ES-I3 (cell line): ENCODE data around the gene EIF2AK2.

Source experiments
- H3K36me3 ChIP-seq: 2 replicates; pipeline ENCODE4 v1.6.1; 2013; ENCODE audit warnings: mild to moderate bottlenecking, low read length, control low read depth, moderate library complexity; ENCODE audit not compliant: insufficient read depth
- H3K4me1 ChIP-seq: 2 replicates; pipeline ENCODE4 v1.6.1; 2013; ENCODE audit warnings: mild to moderate bottlenecking, control low read depth, low read length; ENCODE audit not compliant: insufficient read depth
- H3K9ac ChIP-seq: 2 replicates; pipeline ENCODE4 v1.6.1; 2013; ENCODE audit warnings: low read depth, mild to moderate bottlenecking, low read length, moderate library complexity
- H3K9me3 ChIP-seq: 2 replicates; pipeline ENCODE4 v1.6.1; 2013; ENCODE audit warnings: mild to moderate bottlenecking, low read length, moderate library complexity; ENCODE audit not compliant: control insufficient read depth, insufficient read depth

The EIF2AK2 gene

GRCh38 chr2:37189452-37190153 lies 32.8 kb upstream of the EIF2AK2 start:
- Histone ChIP-seq H3K9ac (no peak overlapping the region), H3K9me3 (no peaks in the 10 kb centered on the region), H3K4me1 (peaks cover 34% of the 10 kb centered on the region), H3K36me3 (no peaks in the 10 kb centered on the region)

- Histone ChIP-seq H3K9me3 (no peaks in the 10 kb centered on the region), H3K4me1 (peaks cover 34% of the 10 kb centered on the region), H3K36me3 (no peaks in the 10 kb centered on the region), H3K9ac (no peak within 1 kb of the TSS)
These were observed 31.8 kb upstream of the EIF2AK2 start, which contains the start of gene SULT6B1 for GRCh38 chr2:37188570-37188969. Gene SULT6B1, minus strand, starts transcription at chr2:37188670. Its CDS starts 30 bp downstream, at chr2:37188640.

- H3K36me3 ChIP-seq: no peaks in the 10 kb centered on the region
- peaks cover 19% of the 10 kb centered on the region for H3K4me1 ChIP-seq
- H3K9ac ChIP-seq: peak overlapping the region; percentile 21; the same call in 1 of the 2 replicates
- H3K9me3 ChIP-seq: no peaks in the 10 kb centered on the region
These were observed 25.2 kb upstream of the EIF2AK2 start for GRCh38 chr2:37181726-37182684.

- Histone ChIP-seq H3K4me1 (peaks cover 14% of the 10 kb centered on the region), H3K9ac (no peak overlapping the region), H3K9me3 (no peaks in the 10 kb centered on the region), H3K36me3 (no peaks in the 10 kb centered on the region)
These were observed 23.9 kb upstream of the EIF2AK2 start for GRCh38 chr2:37180640-37181039.

- H3K4me1 ChIP-seq: peaks cover 14% of the 10 kb centered on the region
- H3K9me3 ChIP-seq: no peaks in the 10 kb centered on the region
- H3K36me3 ChIP-seq: no peaks in the 10 kb centered on the region
- H3K9ac ChIP-seq: no peak overlapping the region
These were observed 23.3 kb upstream of the EIF2AK2 start for GRCh38 chr2:37180006-37180639.

GRCh38 chr2:37173741-37174140 lies 17.0 kb upstream of the EIF2AK2 start:
- Histone ChIP-seq H3K9ac (no peak overlapping the region), H3K9me3 (no peaks in the 10 kb centered on the region), H3K36me3 (no peaks in the 10 kb centered on the region), H3K4me1 (no peaks in the 10 kb centered on the region)

DNA sequence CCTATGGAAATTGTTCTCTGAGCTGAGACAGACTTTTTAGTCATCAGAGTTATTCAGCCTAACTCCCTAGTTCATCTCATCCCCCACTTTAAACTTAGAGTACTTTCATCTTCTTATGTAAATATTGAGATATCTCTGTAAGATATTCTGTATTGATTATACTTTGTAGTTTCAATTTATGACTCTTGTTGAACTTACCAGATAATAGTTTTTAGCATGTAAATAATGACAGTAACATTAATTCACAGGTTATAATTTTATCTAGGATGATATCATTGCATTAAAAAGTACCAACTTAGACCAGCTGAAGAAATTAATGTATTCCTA lies 14.8 kb upstream of the EIF2AK2 start:
- no peaks in the 10 kb centered on the region for H3K36me3 ChIP-seq
- H3K4me1 ChIP-seq: no peaks in the 10 kb centered on the region
- no peaks in the 10 kb centered on the region for H3K9me3 ChIP-seq
- H3K9ac ChIP-seq: no peak overlapping the region

- no peaks in the 10 kb centered on the region for H3K4me1 ChIP-seq
- no peak overlapping the region for H3K9ac ChIP-seq
- no peaks in the 10 kb centered on the region for H3K9me3 ChIP-seq
- H3K36me3 ChIP-seq: no peaks in the 10 kb centered on the region
These were observed 11.6 kb upstream of the EIF2AK2 start for GRCh38 chr2:37168217-37168981.

DNA sequence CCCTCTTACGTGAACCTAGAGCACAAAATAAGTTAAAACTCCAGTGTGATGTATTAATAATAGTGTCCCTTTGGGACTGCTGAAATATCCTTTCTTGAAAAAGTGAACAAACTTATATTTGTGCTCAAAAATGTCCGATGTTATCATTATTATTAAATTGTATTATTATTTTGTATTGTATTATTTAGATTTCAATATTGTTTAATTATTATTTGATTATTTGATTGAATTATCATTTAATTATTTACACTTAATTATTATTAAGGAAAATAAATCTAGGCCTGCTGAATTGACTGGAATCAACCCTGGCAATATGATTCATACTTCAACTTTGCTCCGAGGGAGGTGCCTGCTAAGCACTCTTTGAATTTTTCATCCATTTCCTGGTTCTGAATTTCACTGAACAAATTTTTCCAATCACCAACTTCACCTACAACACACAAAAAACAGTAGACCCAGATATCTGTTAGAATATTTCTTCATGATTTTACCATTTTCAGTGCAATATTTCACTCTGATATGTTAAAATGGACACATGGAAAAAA lies 10.9 kb upstream of the EIF2AK2 start:
- no peaks in the 10 kb centered on the region for H3K36me3 ChIP-seq
- H3K9me3 ChIP-seq: no peaks in the 10 kb centered on the region
- H3K9ac ChIP-seq: no peak overlapping the region
- H3K4me1 ChIP-seq: no peaks in the 10 kb centered on the region

- Histone ChIP-seq H3K9ac (no peak overlapping the region), H3K9me3 (no peaks in the 10 kb centered on the region), H3K4me1 (no peaks in the 10 kb centered on the region), H3K36me3 (no peaks in the 10 kb centered on the region)
These were observed 8.0 kb upstream of the EIF2AK2 start for GRCh38 chr2:37164757-37165156.

DNA sequence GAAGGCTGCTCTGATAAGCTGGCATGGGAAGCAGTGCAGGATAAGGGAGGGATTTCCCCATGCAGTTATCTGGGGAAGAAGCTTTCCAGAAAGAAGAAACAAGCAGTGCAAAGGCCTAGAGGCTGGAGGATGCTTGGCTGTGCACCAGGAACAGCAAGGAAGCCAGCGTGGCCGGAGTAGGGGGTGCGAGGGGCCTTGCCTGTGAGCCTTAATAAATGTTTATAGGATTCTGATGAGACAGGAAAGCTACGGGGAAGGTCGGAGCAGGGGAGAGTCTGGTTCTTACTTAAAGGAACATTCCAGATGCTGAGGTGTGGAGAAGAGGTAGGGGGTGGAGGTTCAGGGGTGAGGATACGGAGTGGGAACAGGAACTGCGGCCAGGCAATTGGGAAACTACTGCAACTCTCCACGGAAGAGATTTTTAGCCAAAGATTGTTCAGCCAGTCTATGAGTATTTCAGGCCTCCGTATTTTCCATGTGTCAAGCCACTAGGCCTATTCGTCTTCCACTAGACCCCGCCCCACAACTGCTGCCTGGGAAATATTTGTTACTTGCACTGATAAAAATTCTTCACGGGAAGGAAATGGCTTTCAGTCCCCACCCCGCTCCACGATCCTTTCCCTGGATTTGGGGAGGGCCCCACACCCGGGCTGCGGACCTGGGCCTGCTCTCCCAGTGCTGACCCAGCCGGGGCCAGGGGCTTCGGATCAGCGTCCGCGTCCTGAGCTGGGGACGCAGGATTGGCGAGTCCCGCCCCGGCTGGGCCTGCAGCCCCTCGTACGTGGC lies 516 bp downstream of the EIF2AK2 start:
- 0 out of 2 replicates have a peak, but pooled peaks cover 5% of the 10 kb centered on the region for H3K4me1 ChIP-seq
- no peaks in the 10 kb centered on the region for H3K36me3 ChIP-seq
- H3K9me3 ChIP-seq: no peaks in the 10 kb centered on the region
- H3K9ac ChIP-seq: peak overlapping the region; percentile 72

DNA sequence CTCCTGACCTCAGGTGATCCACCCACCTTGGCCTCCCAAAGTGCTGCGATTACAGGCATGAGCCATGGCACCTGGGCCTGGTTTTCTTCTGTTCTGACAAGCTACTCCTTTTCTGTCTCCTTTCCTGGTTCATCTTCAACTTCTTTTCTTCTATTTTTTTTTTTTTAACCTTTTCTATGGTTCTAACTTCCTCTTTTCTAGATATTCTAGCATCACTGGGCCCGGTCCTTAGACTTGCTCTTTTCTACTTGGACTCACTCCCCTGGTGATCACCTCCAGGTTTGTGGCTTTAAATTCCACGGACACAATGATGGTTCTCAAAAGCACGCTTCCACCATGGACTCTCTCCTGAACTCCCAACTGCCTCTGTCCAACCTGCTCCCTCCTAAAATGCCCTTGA lies 2.0 kb downstream of the EIF2AK2 start:
- H3K9ac ChIP-seq: no peak overlapping the region
- 0 out of 2 replicates have a peak, but pooled peaks cover 5% of the 10 kb centered on the region for H3K4me1 ChIP-seq
- no peaks in the 10 kb centered on the region for H3K9me3 ChIP-seq

GRCh38 chr2:37153224-37153623 lies 3.6 kb downstream of the EIF2AK2 start:
- Histone ChIP-seq H3K4me1 (0 out of 2 replicates have a peak, but pooled peaks cover 5% of the 10 kb centered on the region), H3K36me3 (no peaks in the 10 kb centered on the region), H3K9ac (no peak overlapping the region), H3K9me3 (no peaks in the 10 kb centered on the region)

More for the DNA sequence above, 2.0 kb downstream of the EIF2AK2 start:
- no peaks in the 10 kb centered on the region for H3K36me3 ChIP-seq
